Hematopoietic multipotent progenitor cell treated with erythropoietin and hydrocortisone succinate and interleukin-3 and kit ligand, for 17 days (in vitro differentiated cells): ENCODE data around the gene ACSS3.

Source experiments
- DNase-seq: peaks from one replicate; pipeline ENCODE4 v3.0.0-alpha.2; 2015; ENCODE audit warnings: low spot score

The ACSS3 gene

GRCh38 chr12:81296556-81297305 lies 218.9 kb downstream of the ACSS3 start:
- DNase-seq: no peak

DNA sequence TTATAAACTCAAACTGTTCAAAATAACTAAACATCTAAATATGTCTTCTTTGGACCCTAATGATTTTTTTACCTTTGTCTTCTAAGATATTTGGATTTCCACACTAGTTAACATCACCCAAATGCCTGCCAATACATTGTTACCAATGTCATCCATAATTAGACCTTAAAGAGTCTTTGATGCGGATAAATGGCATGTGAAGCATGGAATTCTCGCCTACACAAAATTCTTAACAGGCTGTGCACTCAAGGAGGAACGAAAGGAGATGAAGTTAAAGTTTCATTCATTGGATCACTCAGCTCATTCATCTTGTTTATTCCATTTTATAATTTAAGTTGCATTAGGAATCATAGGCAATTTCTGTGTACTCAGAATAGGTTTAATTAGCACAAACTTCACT lies 219.7 kb downstream of the ACSS3 start:
- DNase-seq: no peak

DNA sequence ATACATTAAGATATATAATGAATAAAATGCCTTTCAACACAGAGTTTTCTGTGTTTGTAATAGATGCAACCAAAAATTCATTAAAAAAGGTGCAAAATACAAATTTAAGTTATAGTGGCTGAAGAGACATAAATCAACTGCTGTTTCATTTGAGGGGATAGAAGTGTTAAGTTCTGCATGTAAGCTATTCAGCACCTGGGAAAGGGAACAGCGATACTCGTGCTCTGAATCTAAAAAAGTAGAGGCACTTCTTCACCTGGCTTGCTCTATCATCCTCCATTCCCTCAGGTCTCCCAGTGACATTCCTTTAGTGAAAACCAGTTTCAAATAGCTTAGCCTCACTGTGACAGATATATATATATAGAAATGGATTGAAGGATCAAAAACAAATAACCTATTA lies 222.6 kb downstream of the ACSS3 start:
- no peak for DNase-seq

DNA sequence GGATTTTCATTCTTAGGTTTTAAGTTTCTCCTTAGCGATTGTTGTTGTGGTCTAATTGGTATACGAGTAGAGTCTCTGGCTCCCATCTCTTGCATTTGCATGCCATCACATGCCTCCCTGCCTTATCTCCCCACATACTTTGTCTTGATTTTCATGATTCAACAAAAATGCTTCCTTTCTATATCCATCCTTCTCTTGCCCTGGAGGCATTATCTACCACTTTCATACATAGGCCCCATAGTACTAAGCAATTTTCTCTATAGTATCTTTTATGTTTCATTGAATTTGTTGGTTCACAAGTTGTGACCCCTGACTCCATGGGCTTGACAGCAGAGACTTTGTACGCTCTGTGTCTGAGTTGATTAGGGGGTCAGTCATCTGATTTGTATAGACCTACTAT lies 226.1 kb downstream of the ACSS3 start:
- DNase-seq: no peak
